Kidney epithelial cell (primary cell): Measurements from ENCODE around the gene TRPV2. TPM values are rescaled to one million over a fixed set of nuclear protein-coding genes. Genes with fewer than 3 reads are reported as not detected.

ENCODE experiments used
- DNase-seq: peaks from one replicate; pipeline ENCODE4 v3.0.0-alpha.2; 2010; ENCODE audit warnings: low read depth
- H3K27me3 ChIP-seq: 2 replicates; pipeline ENCODE4 v1.6.0; 2011; ENCODE audit warnings: low read length; ENCODE audit not compliant: control insufficient read depth, insufficient read depth
- H3K36me3 ChIP-seq: 2 replicates; pipeline ENCODE4 v1.5.1; 2011; ENCODE audit warnings: low read length; ENCODE audit not compliant: control insufficient read depth, insufficient read depth
- H3K4me3 ChIP-seq: 2 replicates; pipeline ENCODE4 v1.5.1; 2011; ENCODE audit warnings: low read depth, mild to moderate bottlenecking, control low read depth, low read length
- CTCF ChIP-seq: IDR thresholded peaks from 2 replicates; pipeline ENCODE4 v1.5.1; 2011; ENCODE audit warnings: mild to moderate bottlenecking, moderate library complexity, low read length, control low read depth, inconsistent platforms; ENCODE audit not compliant: insufficient read depth, poor library complexity, severe bottlenecking
- total RNA-seq: library from RNA; depleted of rRNA; stranded (reverse); fragments of >200 nt; gene quantifications from 2 replicates; pipeline ENCODE4 v1.2.3, GENCODE V29; 2015

The TRPV2 gene
- total RNA-seq, 1 donor from 2014 or later: 3.8 TPM

- no peaks in the 10 kb centered on the region for H3K27me3 ChIP-seq
- no peaks in the 10 kb centered on the region for H3K36me3 ChIP-seq
- no peak overlapping the region for H3K4me3 ChIP-seq
- no peak for TF ChIP-seq CTCF
- DNase-seq: no peak
Observed at GRCh38 chr17:16455997-16456741, 40.8 kb downstream of the TRPV2 start.

GRCh38 chr17:16456742-16457316, 41.5 kb downstream of the TRPV2 start:
- Histone ChIP-seq H3K36me3 (no peaks in the 10 kb centered on the region), H3K27me3 (no peaks in the 10 kb centered on the region), H3K4me3 (no peak overlapping the region)
- no peak for DNase-seq
- no peak for TF ChIP-seq CTCF

DNA sequence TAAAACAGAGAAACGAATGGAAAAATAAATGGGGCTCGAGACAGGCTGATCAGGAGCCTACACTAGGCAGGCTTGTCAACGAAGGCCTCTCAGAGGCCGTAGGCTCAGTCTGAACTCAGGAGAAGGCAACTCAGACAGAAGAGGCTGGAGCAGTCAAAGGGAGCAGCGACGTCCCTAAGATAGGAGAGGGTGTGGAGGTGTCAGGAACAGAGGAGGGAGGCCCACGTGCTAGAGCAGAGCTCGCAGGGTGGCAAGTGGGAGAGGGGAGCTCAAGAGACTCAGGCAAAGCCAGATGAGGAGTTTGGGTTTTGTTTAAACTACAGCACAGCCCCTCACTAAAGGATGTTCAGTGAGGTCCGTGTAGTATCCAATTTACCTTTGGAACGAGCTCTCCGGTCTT, 43.9 kb downstream of the TRPV2 start:
- TF ChIP-seq CTCF: no peak
- no peak for DNase-seq
- no peaks in the 10 kb centered on the region for H3K27me3 ChIP-seq
- no peaks in the 10 kb centered on the region for H3K36me3 ChIP-seq
- no peak overlapping the region for H3K4me3 ChIP-seq

- Histone ChIP-seq H3K4me3 (no peak overlapping the region), H3K36me3 (no peaks in the 10 kb centered on the region), H3K27me3 (no peaks in the 10 kb centered on the region)
- DNase-seq: no peak
- TF ChIP-seq CTCF: no peak
Observed at GRCh38 chr17:16459855-16460550, 44.6 kb downstream of the TRPV2 start.

GRCh38 chr17:16460796-16461605, 45.6 kb downstream of the TRPV2 start:
- Histone ChIP-seq H3K27me3 (no peaks in the 10 kb centered on the region), H3K4me3 (no peak overlapping the region), H3K36me3 (no peaks in the 10 kb centered on the region)
- no peak for TF ChIP-seq CTCF
- no peak for DNase-seq
